ENCODE measurements around the gene AAGAB.

GRCh38 chr15:67244971-67245478, 9.4 kb downstream of the AAGAB start:
- TF ChIP-seq CTCF (conservative IDR thresholded peaks at IDR 0.05 in 1 of 2, IDR thresholded peaks at IDR 0.05 in 1 of 2; ENCODE audit: low read depth in 1 of 2, low read length in 2 of 2) (no peak), EZH2 (IDR thresholded peaks at IDR 0.05; ENCODE audit: low read length, missing control alignments) (no peak)

Data from fibroblast of lung (primary cell).